Liver (tissue), 9 donors: ENCODE results near the gene RALGAPB. TPM values are rescaled to one million over a fixed set of nuclear protein-coding genes. Genes with fewer than 3 reads are reported as not detected.

Experiments used
- DNase-seq: peaks from one replicate; pipeline ENCODE4 v3.0.0-alpha.2; 2017; ENCODE audit warnings: low spot score
- H3K27ac ChIP-seq, 2 donors: one replicate each; pipeline ENCODE4 v1.7.0; 2013; ENCODE audit warnings: inconsistent platforms in 2 of 2, low read length in 2 of 2, control low read depth in 1 of 2, low read depth in 1 of 2, mild to moderate bottlenecking in 1 of 2
- H3K27me3 ChIP-seq, 4 donors: one replicate each; pipeline versions ENCODE4 v1.6.1 to v1.7.0; 2013; ENCODE audit warnings: low read length in 3 of 4, inconsistent platforms in 1 of 4, mild to moderate bottlenecking in 1 of 4, moderate library complexity in 1 of 4; ENCODE audit not compliant: control insufficient read depth in 4 of 4, insufficient read depth in 4 of 4
- H3K36me3 ChIP-seq, 4 donors: one replicate each; pipeline versions ENCODE4 v1.6.1 to v1.7.0; 2013; ENCODE audit warnings: low read length in 3 of 4, mild to moderate bottlenecking in 3 of 4, low read depth in 1 of 4, moderate library complexity in 1 of 4; ENCODE audit not compliant: control insufficient read depth in 4 of 4, insufficient read depth in 3 of 4
- H3K4me1 ChIP-seq, 4 donors: one replicate each; pipeline versions ENCODE4 v1.6.1 to v1.7.0; 2013; ENCODE audit warnings: low read length in 3 of 4, mild to moderate bottlenecking in 3 of 4, moderate library complexity in 1 of 4; ENCODE audit not compliant: control insufficient read depth in 4 of 4, insufficient read depth in 4 of 4
- H3K4me3 ChIP-seq, 3 donors: one replicate each; pipeline versions ENCODE4 v1.6.1 to v1.7.0; 2013; ENCODE audit warnings: low read length in 3 of 3, control low read depth in 1 of 3, low read depth in 1 of 3, mild to moderate bottlenecking in 1 of 3
- H3K9ac ChIP-seq, 2 donors: one replicate each; pipeline ENCODE4 v1.7.0; 2013; ENCODE audit warnings: low read length in 2 of 2, mild to moderate bottlenecking in 2 of 2, moderate library complexity in 2 of 2, control low read depth in 1 of 2, low read depth in 1 of 2
- H3K9me3 ChIP-seq, 4 donors: one replicate each; pipeline versions ENCODE4 v1.6.1 to v1.7.0; 2013; ENCODE audit warnings: low read length in 3 of 4; ENCODE audit not compliant: control insufficient read depth in 4 of 4
- ATF3 ChIP-seq: IDR thresholded peaks from 2 replicates; pipeline ENCODE4 v1.6.1; 2016; ENCODE audit warnings: antibody characterized with exemption
- CTCF ChIP-seq: fragments of 150-350 bp; IDR thresholded peaks from 2 replicates; pipeline ENCODE4 v1.5.1; 2017; ENCODE audit warnings: improper control_type of control experiment, low read depth, low read length; ENCODE audit not compliant: missing input control
- EGR1 ChIP-seq, 2 donors: IDR thresholded peaks; 2 replicates each; pipeline ENCODE4 v1.6.1; 2016 to 2018; ENCODE audit warnings: antibody characterized with exemption in 2 of 2, low read depth in 2 of 2
- FOXA1 ChIP-seq: IDR thresholded peaks from 2 replicates; pipeline ENCODE4 v1.6.1; 2016; ENCODE audit warnings: antibody characterized with exemption
- FOXA2 ChIP-seq: IDR thresholded peaks from 2 replicates; pipeline ENCODE4 v1.6.1; 2016; ENCODE audit warnings: antibody characterized with exemption
- GABPA ChIP-seq, 2 donors: IDR thresholded peaks in 1 of 2; conservative IDR thresholded peaks in 1 of 2; 2 replicates each; pipeline ENCODE4 v1.6.1; 2016; ENCODE audit warnings: antibody characterized with exemption in 2 of 2, mild to moderate bottlenecking in 1 of 2, moderate library complexity in 1 of 2
- HNF4A ChIP-seq, 2 donors: conservative IDR thresholded peaks; 2 replicates each; pipeline ENCODE4 v1.6.1; 2016; ENCODE audit warnings: antibody characterized with exemption in 2 of 2, mild to moderate bottlenecking in 2 of 2
- HNF4G ChIP-seq: IDR thresholded peaks from 2 replicates; pipeline ENCODE4 v1.6.1; 2016; ENCODE audit warnings: antibody characterized with exemption
- JUND ChIP-seq, 2 donors: IDR thresholded peaks; 2 replicates each; pipeline ENCODE4 v1.6.1; 2016; ENCODE audit warnings: antibody characterized with exemption in 2 of 2
- MAX ChIP-seq: IDR thresholded peaks from 2 replicates; pipeline ENCODE4 v1.6.1; 2016; ENCODE audit warnings: antibody characterized with exemption
- NR2F2 ChIP-seq: IDR thresholded peaks from 2 replicates; pipeline ENCODE4 v1.6.1; 2016; ENCODE audit warnings: antibody characterized with exemption
- RAD21 ChIP-seq, 2 donors: IDR thresholded peaks; 2 replicates each; pipeline ENCODE4 v1.6.1; 2016; ENCODE audit warnings: antibody characterized with exemption in 2 of 2, mild to moderate bottlenecking in 2 of 2
- REST ChIP-seq: IDR thresholded peaks from 2 replicates; pipeline ENCODE4 v1.6.1; 2016; ENCODE audit warnings: antibody characterized with exemption, mild to moderate bottlenecking
- RXRA ChIP-seq, 2 donors: IDR thresholded peaks; 2 replicates each; pipeline ENCODE4 v1.6.1; 2017 to 2018; ENCODE audit warnings: antibody characterized with exemption in 2 of 2, mild to moderate bottlenecking in 1 of 2
- SP1 ChIP-seq: IDR thresholded peaks from 2 replicates; pipeline ENCODE4 v1.6.1; 2018; ENCODE audit warnings: antibody characterized with exemption, mild to moderate bottlenecking
- WGBS: extraction: QIAGEN DNeasy Blood & Tissue Kit; methylation state at CpG from one replicate; pipeline ENCODE4 v1.1.7; 2013; 5-methylcytosine and 5-hydroxymethylcytosine counted together
- polyA plus RNA-seq, 2 donors: library from polyadenylated mRNA; stranded (reverse) in 1 of 2; unstranded in 1 of 2; fragments of 200-250 nt in 1 of 2; fragments of >200 nt in 1 of 2; fragmentation: Nextera tagmentation in 1 of 2; extraction: Ambion mirVana in 1 of 2; gene quantifications; one replicate each; pipeline versions ENCODE4 v1.2.1 to v1.2.3, GENCODE V29; 2013 to 2015
- total RNA-seq, 2 donors: library from RNA; depleted of rRNA; stranded (reverse); fragments of >200 nt; gene quantifications; one replicate each; pipeline ENCODE4 v1.2.3, GENCODE V29; 2014
- donor health status: healthy.
- donor health status: healthy.
- donor health status: healthy.
- donor health status: healthy.
- donor health status: healthy.

The RALGAPB gene
- total and polyA plus RNA-seq, 4 donors: 4.3 to 19.7 (median 9.5) TPM

- H3K36me3 ChIP-seq: peaks cover 6 to 34% (median 27%) of the 10 kb centered on the region in 4 donors
- no peak for DNase-seq
Measured at GRCh38 chr20:38514185-38514584, 41.5 kb downstream of the RALGAPB start.

GRCh38 chr20:38514947-38515346, 42.3 kb downstream of the RALGAPB start:
- no peak for DNase-seq
- no peaks in the 10 kb centered on the region for H3K9me3 ChIP-seq
- TF ChIP-seq MAX: no peak
- H3K4me3 ChIP-seq: no peak overlapping the region
- no peaks in the 10 kb centered on the region for H3K27me3 ChIP-seq
- no peak overlapping the region for H3K27ac ChIP-seq
- 90% methylated on average over 3 of the region's 3 CpGs for WGBS
- H3K9ac ChIP-seq: no peak overlapping the region
- H3K4me1 ChIP-seq: no peaks in the 10 kb centered on the region
- peaks cover 2 to 31% (median 25%) of the 10 kb centered on the region in 4 donors for H3K36me3 ChIP-seq

More at GRCh38 chr20:38514185-38514584, 41.5 kb downstream of the RALGAPB start:
- H3K4me1 ChIP-seq: no peaks in the 10 kb centered on the region
- H3K9me3 ChIP-seq: no peaks in the 10 kb centered on the region
- H3K27me3 ChIP-seq: no peaks in the 10 kb centered on the region
- no peak overlapping the region for H3K9ac ChIP-seq
- 90% methylated on average over 4 of the region's 4 CpGs for WGBS
- TF ChIP-seq HNF4A (conservative IDR thresholded peaks at IDR 0.05): no peak
- no peak for TF ChIP-seq FOXA2
- no peak for TF ChIP-seq SP1
- TF ChIP-seq MAX: no peak
- no peak for TF ChIP-seq RXRA (IDR thresholded peaks at IDR 0.05)
- TF ChIP-seq NR2F2: no peak
- H3K27ac ChIP-seq: no peak overlapping the region
- H3K4me3 ChIP-seq: no peak overlapping the region

- Histone ChIP-seq H3K36me3 (peaks cover 2 to 30% (median 25%) of the 10 kb centered on the region in 4 donors), H3K4me3 (no peak overlapping the region), H3K9ac (no peak overlapping the region), H3K9me3 (no peaks in the 10 kb centered on the region), H3K27ac (no peak overlapping the region), H3K27me3 (no peaks in the 10 kb centered on the region), H3K4me1 (no peaks in the 10 kb centered on the region)
- 90% methylated on average over 2 of the region's 2 CpGs for WGBS
- no peak for TF ChIP-seq EGR1 (IDR thresholded peaks at IDR 0.05; ENCODE audit: low read depth in 2 of 2)
- no peak for TF ChIP-seq JUND (IDR thresholded peaks at IDR 0.05)
- no peak for TF ChIP-seq RXRA (IDR thresholded peaks at IDR 0.05)
- TF ChIP-seq REST: no peak
- TF ChIP-seq NR2F2: no peak
- TF ChIP-seq FOXA2: no peak
- no peak for TF ChIP-seq RAD21 (IDR thresholded peaks at IDR 0.05)
- TF ChIP-seq HNF4G: no peak
- no peak for TF ChIP-seq ATF3
- no peak for TF ChIP-seq GABPA (IDR thresholded peaks at IDR 0.05 in 1 of 2, conservative IDR thresholded peaks at IDR 0.05 in 1 of 2)
- TF ChIP-seq MAX: no peak
- no peak for TF ChIP-seq CTCF
- TF ChIP-seq SP1: no peak
- no peak for TF ChIP-seq FOXA1
- DNase-seq: no peak
Measured at GRCh38 chr20:38515631-38516030, 43.0 kb downstream of the RALGAPB start.
